ENCODE results near the gene TTC31.

Gene TTC31

GRCh38 chr2:74524955-74525716 lies 42.3 kb downstream of the TTC31 start:
- H3K27ac ChIP-seq (ENCODE audit: poor library complexity, severe bottlenecking) = no peak overlapping the region
- H3K27me3 ChIP-seq (ENCODE audit: insufficient read depth, poor library complexity, severe bottlenecking) = no peaks in the 10 kb centered on the region
- H3K4me1 ChIP-seq (ENCODE audit: insufficient read depth, poor library complexity, severe bottlenecking) = peaks cover 2% of the 10 kb centered on the region
- ATAC-seq (ENCODE audit: low read depth) = no peak
- H3K36me3 ChIP-seq (ENCODE audit: low read depth) = peaks cover 31% of the 10 kb centered on the region
- no peak for TF ChIP-seq CTCF (IDR thresholded peaks at IDR 0.05; ENCODE audit: poor library complexity, severe bottlenecking)
- H3K4me3 ChIP-seq (ENCODE audit: severe bottlenecking) = no peak overlapping the region
- H3K9me3 ChIP-seq (ENCODE audit: severe bottlenecking) = no peaks in the 10 kb centered on the region
- DNase-seq (ENCODE audit: low spot score) = peak; percentile 36

GRCh38 chr2:74525717-74526648 lies 43.1 kb downstream of the TTC31 start, which contains the start of gene DQX1:
TSS of gene DQX1 (minus strand) at chr2:74526231. CDS start at chr2:74525729, 502 bp downstream.
- H3K9me3 ChIP-seq (ENCODE audit: severe bottlenecking) = no peaks in the 10 kb centered on the region
- H3K27ac ChIP-seq (ENCODE audit: poor library complexity, severe bottlenecking) = no peak within 1 kb of the TSS
- H3K4me3 ChIP-seq (ENCODE audit: severe bottlenecking) = no peak within 1 kb of the TSS
- DNase-seq (ENCODE audit: low spot score) (no peak), ATAC-seq (ENCODE audit: low read depth) (peak; percentile 30)
- no peak for TF ChIP-seq CTCF (IDR thresholded peaks at IDR 0.05; ENCODE audit: poor library complexity, severe bottlenecking)
- H3K27me3 ChIP-seq (ENCODE audit: insufficient read depth, poor library complexity, severe bottlenecking) = no peaks in the 10 kb centered on the region
- peaks cover 2% of the 10 kb centered on the region for H3K4me1 ChIP-seq (ENCODE audit: insufficient read depth, poor library complexity, severe bottlenecking)
- peaks cover 31% of the 10 kb centered on the region for H3K36me3 ChIP-seq (ENCODE audit: low read depth)

GRCh38 chr2:74526649-74527230 lies 43.9 kb downstream of the TTC31 start:
- TF ChIP-seq CTCF (IDR thresholded peaks at IDR 0.05; ENCODE audit: poor library complexity, severe bottlenecking) = no peak
- Histone ChIP-seq H3K36me3 (ENCODE audit: low read depth) (peaks cover 31% of the 10 kb centered on the region), H3K9me3 (ENCODE audit: severe bottlenecking) (no peaks in the 10 kb centered on the region), H3K27ac (ENCODE audit: poor library complexity, severe bottlenecking) (no peak overlapping the region), H3K27me3 (ENCODE audit: insufficient read depth, poor library complexity, severe bottlenecking) (no peaks in the 10 kb centered on the region), H3K4me3 (ENCODE audit: severe bottlenecking) (no peak overlapping the region), H3K4me1 (ENCODE audit: insufficient read depth, poor library complexity, severe bottlenecking) (peaks cover 2% of the 10 kb centered on the region)
- DNase-seq (ENCODE audit: low spot score) (no peak), ATAC-seq (ENCODE audit: low read depth) (no peak)

- H3K9me3 ChIP-seq (ENCODE audit: severe bottlenecking) = no peaks in the 10 kb centered on the region
- H3K36me3 ChIP-seq (ENCODE audit: low read depth) = peaks cover 40% of the 10 kb centered on the region
- H3K27ac ChIP-seq (ENCODE audit: poor library complexity, severe bottlenecking) = no peak overlapping the region
- no peak overlapping the region for H3K4me3 ChIP-seq (ENCODE audit: severe bottlenecking)
- H3K27me3 ChIP-seq (ENCODE audit: insufficient read depth, poor library complexity, severe bottlenecking) = no peaks in the 10 kb centered on the region
- no peak for DNase-seq (ENCODE audit: low spot score)
- ATAC-seq (ENCODE audit: low read depth) = no peak
- no peak for TF ChIP-seq CTCF (IDR thresholded peaks at IDR 0.05; ENCODE audit: poor library complexity, severe bottlenecking)
- H3K4me1 ChIP-seq (ENCODE audit: insufficient read depth, poor library complexity, severe bottlenecking) = peaks cover 2% of the 10 kb centered on the region
Measured at GRCh38 chr2:74527741-74528140, 44.9 kb downstream of the TTC31 start.
